Loucy (cell line): ENCODE data around the gene STPG3.
A peak's percentile ranks its signal among the peaks of the same experiment; 100 is the strongest.
"Not testable (repeated sequence)": the region's sequence is repeated elsewhere in the genome, so short reads cannot be mapped to it uniquely, and the experiment has no call there.

Experiments used
- EZH2phosphoT487 ChIP-seq: fragments of 200-600 bp; IDR thresholded peaks from 2 replicates; pipeline ENCODE4 v1.6.1; 2018; ENCODE audit warnings: antibody characterized with exemption, mild to moderate bottlenecking, moderate library complexity, borderline replicate concordance
- TF ChIP-seq, protein P1 (sequence below): fragments of 200-600 bp; sonication (generic); conservative IDR thresholded peaks from 2 replicates; pipeline ENCODE4 v1.5.1; 2014; ENCODE audit warnings: mild to moderate bottlenecking, antibody characterized with exemption, low read length

DNA sequence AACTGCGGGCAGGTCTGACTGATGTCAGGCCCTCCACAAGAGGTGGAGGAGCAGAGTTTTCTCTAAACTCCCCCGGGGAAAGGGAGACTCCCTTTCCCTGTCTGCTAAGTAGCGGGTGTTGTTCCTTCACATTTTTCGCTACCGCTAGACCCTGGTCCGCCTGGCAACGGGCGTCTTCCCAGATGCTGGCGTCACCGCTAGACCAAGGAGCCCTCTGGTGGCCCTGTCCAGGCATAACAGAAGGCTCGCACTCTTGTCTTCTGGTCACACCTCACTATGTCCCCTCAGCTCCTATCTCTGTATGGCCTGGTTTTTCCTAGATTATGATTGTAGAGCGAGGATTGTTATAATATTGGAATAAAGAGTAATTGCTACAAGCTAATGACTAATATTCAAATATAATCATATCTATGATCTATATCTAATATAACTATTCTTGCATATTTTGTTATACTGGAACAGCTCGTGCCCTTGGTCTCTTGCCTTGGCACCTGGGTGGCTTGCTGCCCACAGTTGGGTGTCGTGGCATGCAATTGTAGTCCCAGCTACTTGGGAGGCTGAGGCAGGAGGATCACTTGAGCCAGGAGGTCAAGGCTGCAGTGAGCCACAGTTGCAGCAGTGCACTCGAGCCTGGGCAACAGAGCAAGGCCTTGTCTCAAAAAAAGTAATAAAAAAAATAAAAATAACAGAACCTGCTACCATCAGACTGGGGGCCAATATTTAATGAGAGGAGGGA, 11.3 kb downstream of the STPG3 start:
- TF ChIP-seq, protein P1, sequence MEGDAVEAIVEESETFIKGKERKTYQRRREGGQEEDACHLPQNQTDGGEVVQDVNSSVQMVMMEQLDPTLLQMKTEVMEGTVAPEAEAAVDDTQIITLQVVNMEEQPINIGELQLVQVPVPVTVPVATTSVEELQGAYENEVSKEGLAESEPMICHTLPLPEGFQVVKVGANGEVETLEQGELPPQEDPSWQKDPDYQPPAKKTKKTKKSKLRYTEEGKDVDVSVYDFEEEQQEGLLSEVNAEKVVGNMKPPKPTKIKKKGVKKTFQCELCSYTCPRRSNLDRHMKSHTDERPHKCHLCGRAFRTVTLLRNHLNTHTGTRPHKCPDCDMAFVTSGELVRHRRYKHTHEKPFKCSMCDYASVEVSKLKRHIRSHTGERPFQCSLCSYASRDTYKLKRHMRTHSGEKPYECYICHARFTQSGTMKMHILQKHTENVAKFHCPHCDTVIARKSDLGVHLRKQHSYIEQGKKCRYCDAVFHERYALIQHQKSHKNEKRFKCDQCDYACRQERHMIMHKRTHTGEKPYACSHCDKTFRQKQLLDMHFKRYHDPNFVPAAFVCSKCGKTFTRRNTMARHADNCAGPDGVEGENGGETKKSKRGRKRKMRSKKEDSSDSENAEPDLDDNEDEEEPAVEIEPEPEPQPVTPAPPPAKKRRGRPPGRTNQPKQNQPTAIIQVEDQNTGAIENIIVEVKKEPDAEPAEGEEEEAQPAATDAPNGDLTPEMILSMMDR = peak; percentile 40
- TF ChIP-seq EZH2phosphoT487 = not testable (repeated sequence)
